A549 (cell line): Measurements from ENCODE around the gene TMEM182.

Source experiments
- HOXA7 ChIP-seq: fragments of 250-450 bp; sonication (Bioruptor Pico); IDR thresholded peaks from 2 replicates; pipeline ENCODE4 v1.5.0; 2020; ENCODE audit warnings: mild to moderate bottlenecking, moderate library complexity
- JUN ChIP-seq, 2 experiments: fragments of >200 bp; sonication (Bioruptor Twin); formaldehyde crosslinking; IDR thresholded peaks; 2 replicates in 1 of 2; 3 replicates in 1 of 2; pipeline ENCODE4 v1.6.1; 2016 to 2017
- JUNB ChIP-seq: fragments of >200 bp; sonication (Bioruptor Twin); formaldehyde crosslinking; IDR thresholded peaks from 2 replicates; pipeline ENCODE4 v1.6.1; 2016
- TF ChIP-seq, protein P1 (sequence below): IDR thresholded peaks from 2 replicates; pipeline ENCODE4 v1.6.1; 2012

DNA sequence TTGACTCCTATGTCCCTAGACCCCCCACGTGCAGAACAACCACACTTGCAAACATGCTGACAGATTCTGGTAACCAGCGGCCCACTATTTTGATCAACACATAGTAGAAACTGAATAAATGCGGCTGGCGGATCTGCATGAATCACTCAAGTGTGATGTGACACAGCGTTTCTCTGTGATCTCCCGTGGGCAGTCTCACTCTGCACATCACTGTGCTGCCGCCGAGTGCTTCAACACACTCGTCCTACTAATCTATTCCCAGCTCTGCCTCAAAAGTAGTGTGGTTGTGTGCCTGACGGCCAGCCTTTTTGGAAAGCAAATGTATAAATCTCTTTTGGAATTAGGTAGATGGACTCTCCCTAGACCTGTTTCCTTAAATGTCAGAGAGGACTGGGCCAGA lies 37.3 kb upstream of the TMEM182 start:
- TF ChIP-seq, protein P1, sequence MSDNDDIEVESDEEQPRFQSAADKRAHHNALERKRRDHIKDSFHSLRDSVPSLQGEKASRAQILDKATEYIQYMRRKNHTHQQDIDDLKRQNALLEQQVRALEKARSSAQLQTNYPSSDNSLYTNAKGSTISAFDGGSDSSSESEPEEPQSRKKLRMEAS, result no peak
- TF ChIP-seq HOXA7 (CRISPR knock-in tag) (no peak), JUNB (no peak), JUN (IDR thresholded peaks at IDR 0.05) (no peak)
